Fibroblast of upper back skin (primary cell): ENCODE measurements around the gene TAOK3.

Experiments
- DNase-seq: peaks from one replicate; pipeline ENCODE4 v3.0.0-alpha.2; 2013

TAOK3 gene

DNA sequence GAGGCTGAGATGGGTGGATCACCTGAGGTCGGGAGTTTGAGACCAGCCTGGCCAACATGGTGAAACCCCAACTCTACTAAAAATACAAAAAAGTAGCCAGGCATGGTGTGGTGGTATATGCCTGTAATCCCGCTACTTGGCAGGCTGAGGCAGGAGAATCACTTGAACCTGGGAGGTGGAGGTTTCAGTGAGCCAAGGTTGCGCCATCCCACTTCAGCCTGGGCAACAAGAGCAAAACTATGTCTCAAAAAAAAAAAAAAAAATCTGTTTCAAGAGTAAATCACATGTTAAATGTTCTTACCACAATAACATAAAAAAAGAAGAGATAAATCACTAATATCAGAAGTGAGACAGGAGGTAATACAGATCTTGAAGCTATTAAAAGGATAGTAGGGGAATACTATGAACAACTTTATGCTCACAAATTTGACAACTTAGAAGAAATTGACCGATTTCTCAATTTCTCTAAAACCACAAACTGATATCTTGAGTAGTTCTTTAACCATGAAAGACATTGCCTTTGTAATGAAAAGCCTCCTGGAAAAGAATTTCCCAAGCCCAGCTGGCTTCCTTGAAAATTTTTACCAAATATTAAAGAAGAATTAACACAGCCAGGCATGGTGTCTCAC lies 37.7 kb downstream of the TAOK3 start:
- no peak for DNase-seq

- DNase-seq, result no peak
These were observed 38.5 kb downstream of the TAOK3 start for GRCh38 chr12:118334241-118334640.

DNA sequence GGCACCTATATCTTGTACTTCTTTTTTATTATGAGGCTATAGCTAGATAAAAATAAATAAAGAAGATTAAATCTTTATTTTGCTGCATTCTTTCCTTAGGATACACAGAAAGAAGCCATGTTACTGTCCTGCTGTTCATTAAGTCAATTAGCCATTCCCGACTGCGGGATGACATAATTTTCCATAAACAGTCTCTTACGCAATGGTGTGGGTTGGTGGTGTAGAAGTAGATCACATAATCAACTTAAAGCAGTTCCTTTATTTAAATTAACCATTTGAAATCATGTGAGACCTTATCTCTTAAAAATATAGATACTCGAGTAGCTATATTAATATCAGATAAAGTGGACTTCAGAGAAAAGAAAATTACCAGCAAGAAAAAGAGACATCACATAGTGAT lies 40.2 kb downstream of the TAOK3 start:
- DNase-seq, result no peak

- peak; percentile 45 for DNase-seq
These were observed 42.2 kb downstream of the TAOK3 start for GRCh38 chr12:118330421-118331018.

GRCh38 chr12:118328486-118329330 lies 44.0 kb downstream of the TAOK3 start:
- no peak for DNase-seq

DNA sequence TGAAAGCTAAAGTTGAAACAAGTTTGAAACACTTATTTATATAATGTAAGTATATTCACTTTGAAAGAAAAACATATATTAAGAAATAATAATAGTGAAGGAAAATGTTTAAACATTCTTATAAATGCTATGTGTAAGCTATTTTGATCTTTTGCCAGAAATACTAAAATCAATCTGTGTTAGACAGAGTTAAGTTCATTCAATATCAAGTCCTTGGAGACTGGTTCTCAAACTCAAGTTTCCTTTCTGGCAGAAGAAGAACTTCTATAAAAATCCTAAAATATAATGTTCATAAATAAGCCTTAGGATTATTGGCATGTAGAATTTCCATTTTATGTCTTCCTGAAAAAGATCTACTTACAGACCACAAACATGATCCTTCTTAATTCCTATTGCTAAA lies 45.3 kb downstream of the TAOK3 start:
- no peak for DNase-seq

DNA sequence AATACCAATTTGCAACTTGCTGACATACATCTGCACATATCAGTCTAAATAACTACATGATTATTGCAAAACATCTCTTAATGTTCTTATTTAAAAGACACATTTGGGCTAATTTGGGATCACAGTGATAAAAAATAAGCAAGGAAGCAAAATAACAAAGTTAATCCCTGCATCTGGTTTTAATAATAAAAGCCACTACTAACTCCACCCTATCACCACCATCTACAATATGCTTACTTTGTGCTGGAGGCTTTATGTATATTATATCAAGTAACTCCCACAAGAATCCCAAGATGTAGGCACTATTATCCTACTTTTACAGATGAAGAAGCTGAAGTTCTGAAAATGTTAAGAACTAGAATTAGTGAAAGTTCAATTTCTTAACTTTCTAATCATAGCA lies 45.7 kb downstream of the TAOK3 start:
- peak; percentile 38 for DNase-seq

- no peak for DNase-seq
These were observed 47.6 kb downstream of the TAOK3 start for GRCh38 chr12:118325081-118325480.

DNA sequence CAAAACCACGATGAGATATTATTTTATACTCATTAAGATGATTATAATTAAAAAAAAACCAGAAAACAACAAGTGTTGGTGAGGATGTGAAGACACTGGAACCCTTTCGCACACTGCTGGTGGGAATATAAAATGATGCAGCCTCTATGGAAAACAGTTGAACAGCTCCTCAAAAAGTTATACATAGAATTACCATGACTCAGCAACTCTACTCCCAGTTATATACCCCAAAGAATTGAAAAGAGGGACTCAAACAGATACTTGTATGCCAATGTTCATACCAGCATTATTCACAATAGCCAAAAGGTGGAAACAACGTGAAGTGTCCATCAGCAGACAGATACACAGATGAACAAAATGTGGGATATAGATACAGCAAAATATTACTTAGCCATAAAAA lies 53.1 kb downstream of the TAOK3 start:
- DNase-seq, result no peak

- no peak for DNase-seq
These were observed 54.0 kb downstream of the TAOK3 start for GRCh38 chr12:118318744-118319143.

DNA sequence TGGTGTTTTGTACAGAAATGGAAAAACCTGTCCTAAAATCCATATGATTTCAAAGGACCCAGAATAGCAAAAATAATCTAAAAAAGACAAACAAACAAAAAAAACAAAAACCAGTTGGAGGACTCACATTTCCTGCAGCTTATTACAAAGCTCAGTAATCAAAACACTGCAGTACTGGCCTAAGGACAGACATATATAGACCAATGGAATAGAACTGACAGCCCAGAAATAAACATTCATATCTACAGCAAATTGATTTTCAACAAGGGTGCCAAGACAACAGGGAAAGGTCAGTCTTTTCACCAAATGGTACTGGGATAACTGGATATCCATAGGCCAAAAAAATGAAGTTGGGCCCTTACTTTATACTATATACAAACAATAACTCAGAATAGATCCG lies 55.0 kb downstream of the TAOK3 start:
- DNase-seq, result no peak

DNA sequence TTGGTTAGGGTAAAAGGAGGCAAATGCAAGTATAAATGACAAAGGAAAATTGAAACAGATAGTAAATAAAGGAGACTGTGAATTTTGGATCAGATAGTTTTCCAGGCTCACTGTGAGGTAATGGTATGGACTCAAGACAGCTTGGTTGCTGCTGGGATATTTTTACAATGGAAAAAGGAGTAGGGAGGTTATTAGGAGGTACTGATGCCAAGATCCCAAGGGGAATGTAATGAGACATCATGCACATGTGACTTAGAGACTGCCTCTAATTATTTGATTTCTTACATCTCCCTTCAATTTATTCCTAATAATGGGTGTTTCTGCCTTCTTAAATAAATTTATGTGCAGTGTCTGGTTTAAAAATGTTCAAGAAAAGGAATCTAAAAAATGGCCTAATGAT lies 56.9 kb downstream of the TAOK3 start:
- no peak for DNase-seq

DNA sequence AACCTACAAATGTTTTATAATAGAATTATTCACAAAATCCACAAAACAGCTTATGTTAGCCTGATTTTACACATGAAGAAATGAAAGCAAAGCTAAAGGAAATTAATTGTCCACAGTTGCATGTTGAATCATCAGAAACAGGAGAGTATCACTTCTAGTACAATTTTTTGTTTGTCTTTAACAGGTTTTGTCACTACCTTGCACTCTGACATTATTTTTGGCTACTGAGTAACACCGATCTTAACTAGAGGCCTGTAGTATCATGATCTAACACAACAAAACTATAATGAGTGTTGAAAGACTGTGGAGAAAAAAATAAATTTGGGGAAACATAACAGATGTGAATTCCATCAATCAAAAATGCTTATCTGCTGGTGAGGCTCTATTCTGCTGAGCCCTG lies 60.1 kb downstream of the TAOK3 start:
- no peak for DNase-seq

- no peak for DNase-seq
These were observed 61.0 kb downstream of the TAOK3 start for GRCh38 chr12:118311666-118312065.

DNA sequence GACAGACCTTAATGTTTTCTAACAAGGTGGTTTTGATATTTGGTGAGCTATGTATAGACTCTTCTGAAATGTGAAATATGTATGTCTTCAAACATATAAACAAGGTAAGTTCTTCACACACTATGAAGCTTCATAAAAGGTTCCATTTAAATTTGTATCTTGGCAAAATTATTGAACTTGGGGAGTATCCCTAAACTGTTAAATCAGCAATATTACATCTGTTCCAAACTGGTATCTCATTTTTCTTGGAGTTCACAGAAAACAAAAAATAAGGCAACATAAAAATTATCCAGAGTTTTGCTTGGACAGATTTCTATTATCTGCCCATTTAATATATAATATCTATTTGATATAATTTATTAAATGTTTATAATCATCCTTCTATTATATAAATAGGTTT lies 62.4 kb downstream of the TAOK3 start:
- no peak for DNase-seq

- peak; percentile 59 for DNase-seq
These were observed 64.7 kb downstream of the TAOK3 start for GRCh38 chr12:118308006-118308405.

GRCh38 chr12:118307069-118307954 lies 65.4 kb downstream of the TAOK3 start:
- DNase-seq, result peak; percentile 94

- no peak for DNase-seq
These were observed 68.6 kb downstream of the TAOK3 start for GRCh38 chr12:118304093-118304492.

- no peak for DNase-seq
These were observed 70.7 kb downstream of the TAOK3 start for GRCh38 chr12:118302053-118302452.

DNA sequence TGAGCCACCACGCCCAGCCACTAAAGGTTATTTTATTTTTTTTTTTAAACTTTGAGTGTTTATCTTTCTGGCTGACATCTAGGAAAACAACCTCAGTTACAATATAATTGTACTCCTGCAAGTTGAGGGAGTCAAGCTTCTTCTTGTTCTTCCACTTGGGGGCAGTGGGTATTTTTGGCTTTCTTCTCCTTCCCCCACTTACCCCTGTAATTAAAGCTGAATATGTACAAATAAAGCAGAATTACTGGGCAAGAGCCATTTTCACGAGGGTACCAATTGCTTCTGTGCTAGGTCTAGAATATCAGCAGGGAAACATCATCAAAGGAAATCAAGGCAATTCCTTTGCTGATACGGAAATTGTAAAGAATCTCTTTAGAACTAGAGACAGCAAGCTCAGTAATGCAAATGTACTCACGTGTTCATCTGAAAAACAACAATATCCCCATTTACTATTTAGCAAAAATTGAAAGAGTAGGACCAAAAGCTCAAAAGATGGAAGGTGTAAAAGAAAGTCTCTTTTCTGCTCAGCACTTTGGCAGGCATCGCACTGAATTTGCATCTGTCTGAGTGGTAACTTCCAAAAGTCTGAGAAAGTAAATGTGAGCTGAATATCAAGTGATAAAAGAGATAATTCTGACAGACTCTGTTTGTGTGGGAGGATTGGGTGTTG lies 72.8 kb downstream of the TAOK3 start:
- no peak for DNase-seq

GRCh38 chr12:118297284-118297683 lies 75.4 kb downstream of the TAOK3 start:
- DNase-seq, result no peak

DNA sequence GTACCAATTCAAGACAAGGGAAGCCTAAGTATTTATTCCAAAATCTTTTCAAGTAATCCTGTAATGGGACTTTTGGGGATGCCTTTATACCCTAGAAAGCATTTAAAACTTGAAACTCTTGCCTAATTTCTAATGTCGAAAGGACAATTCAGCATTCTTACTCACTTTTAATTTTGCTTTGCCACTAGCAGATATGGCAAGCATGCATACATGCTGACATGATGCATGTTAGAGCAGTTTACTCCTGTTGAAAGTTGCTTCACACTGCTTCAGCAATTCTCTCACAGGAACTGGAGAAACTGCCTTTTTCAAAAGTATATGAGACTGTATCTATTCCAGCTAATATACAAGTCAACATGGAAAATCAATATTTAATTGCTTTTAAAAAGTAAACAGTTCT lies 79.9 kb downstream of the TAOK3 start:
- DNase-seq, result no peak

GRCh38 chr12:118290130-118290529 lies 82.6 kb downstream of the TAOK3 start:
- peak; percentile 22 for DNase-seq
